Esophagus squamous epithelium (tissue), 4 donors: ENCODE data around the gene TMEM59L.

Experiments used
- CTCF ChIP-seq, 6 experiments: fragments of 450-650 bp in 4 of 6; fragments of 200-600 bp in 2 of 6; sonication (generic) in 2 of 6; IDR thresholded peaks; one replicate each; pipeline ENCODE4 v1.5.1; 2016 to 2019; ENCODE audit warnings: antibody characterized with exemption in 6 of 6, mild to moderate bottlenecking in 4 of 6, moderate library complexity in 4 of 6
- POLR2A ChIP-seq, 4 donors: fragments of 450-650 bp; IDR thresholded peaks; one replicate each; pipeline ENCODE4 v1.6.1; 2017; ENCODE audit warnings: antibody characterized with exemption in 4 of 4, mild to moderate bottlenecking in 4 of 4, moderate library complexity in 3 of 4

DNA sequence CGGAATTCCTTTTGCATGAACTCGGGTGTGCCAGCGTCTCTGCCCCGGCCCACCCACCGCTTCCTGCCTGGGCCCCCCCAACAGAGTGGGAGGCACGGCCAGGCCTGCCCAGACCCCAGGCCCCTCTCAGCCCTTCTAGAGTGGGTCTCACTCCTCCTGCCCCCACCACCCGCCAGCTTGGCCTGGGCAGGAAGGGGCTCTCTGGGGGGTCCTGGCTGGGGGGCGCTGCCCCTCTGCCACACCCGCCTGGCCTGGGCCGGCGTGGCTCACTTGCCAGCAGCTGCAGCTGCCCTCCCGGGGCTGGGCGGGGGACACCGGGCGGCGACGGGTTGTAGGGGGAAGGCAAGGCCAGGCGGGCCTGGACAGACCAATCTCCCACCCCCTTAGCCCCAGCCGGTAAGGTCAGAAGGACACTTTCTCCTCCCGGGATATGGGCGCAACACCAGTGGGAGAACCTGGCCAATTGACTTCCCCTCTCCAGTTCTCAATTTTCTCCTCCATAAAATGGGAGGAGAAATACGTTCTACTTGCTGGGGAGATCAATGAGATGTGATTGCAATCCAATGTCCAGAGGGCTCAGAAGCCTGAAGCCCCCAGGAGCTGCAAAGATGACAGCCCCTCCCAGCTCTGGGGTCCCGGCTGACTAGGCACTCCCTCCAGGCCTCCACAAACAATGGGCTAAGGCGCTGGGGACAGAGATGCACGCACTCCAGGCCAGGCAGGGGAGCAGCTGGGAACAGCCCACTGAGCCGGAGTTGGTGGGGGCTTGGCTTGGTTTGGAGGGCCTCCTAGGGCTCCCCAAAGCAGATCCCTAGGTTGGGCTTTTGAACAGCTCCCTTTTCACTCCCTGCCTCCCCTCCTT, 8.5 kb upstream of the TMEM59L start:
- TF ChIP-seq POLR2A (IDR thresholded peaks at IDR 0.05) (no peak), CTCF (IDR thresholded peaks at IDR 0.05) (no peak)
